Measurements from ENCODE around the gene BCLAF1. TPM values are rescaled to one million over a fixed set of nuclear protein-coding genes. Genes with fewer than 3 reads are reported as not detected.
A peak's percentile ranks its signal among the peaks of the same experiment; 100 is the strongest.

BCLAF1 gene
- total RNA-seq, 2 donors from 2014 or later: 77.8 to 179 TPM

DNA sequence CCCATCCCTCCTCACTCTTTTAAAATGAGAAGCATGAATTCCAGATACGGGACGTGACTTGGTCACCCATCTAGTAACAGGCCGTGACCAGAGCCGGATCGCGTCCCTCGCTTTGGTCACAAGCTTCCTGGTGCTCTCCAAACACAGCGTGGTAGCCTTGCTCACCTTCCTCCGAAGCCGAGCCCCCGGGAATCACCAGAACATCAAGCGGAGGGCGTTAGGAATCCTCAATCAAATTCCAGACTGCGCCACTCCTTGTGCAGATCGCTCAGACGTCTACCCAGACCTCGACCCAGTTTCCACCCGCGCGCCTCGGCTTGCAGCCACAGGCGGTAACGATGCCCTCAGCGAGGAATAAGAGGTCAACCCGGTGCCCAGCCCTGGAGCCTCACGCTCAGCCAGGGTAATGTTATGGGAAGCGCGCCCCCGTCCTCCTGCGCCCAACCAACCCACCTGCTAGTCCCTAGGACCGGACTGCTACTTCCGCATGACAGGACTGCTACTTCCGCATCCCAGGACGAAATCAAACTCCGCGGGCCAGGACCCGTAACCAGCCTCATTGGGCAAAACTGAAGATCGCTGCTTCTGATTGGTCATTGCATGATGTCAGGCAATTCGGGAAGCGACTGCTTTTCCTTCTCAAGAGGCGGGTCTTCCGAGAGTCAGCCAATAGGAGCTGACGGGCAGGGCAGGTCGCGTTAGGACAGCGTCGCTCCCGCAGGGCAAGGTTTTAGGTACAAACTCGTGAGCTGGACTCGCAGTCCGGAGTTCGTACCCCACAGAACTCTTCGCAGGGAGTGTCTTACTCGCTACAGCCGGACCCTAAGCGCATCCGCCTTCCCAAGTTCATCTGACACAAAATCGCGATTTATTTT is 39.6 kb downstream of the BCLAF1 start, which contains the start of gene MTFR2:
TSS of gene MTFR2 (minus strand) at position 501 of the 875 bp plus-strand sequence. CDS start 1,212 bp downstream, outside the sequence.
- H3K9me3 ChIP-seq: no peaks in the 10 kb centered on the region
- no peaks in the 10 kb centered on the region for H3K36me3 ChIP-seq (replicated peaks in 1 of 2; ENCODE audit: insufficient read depth in 1 of 2, low read depth in 2 of 2)
- H3K4me1 ChIP-seq: peaks cover 20% of the 10 kb centered on the region
- peak within 1 kb of the TSS in 3 of 4 donors; percentile 51 to 77 (median 75) for H3K27ac ChIP-seq
- DNase-seq (peak; percentile 95 to 99 (median 96)), ATAC-seq (peak; percentile 100)
- TF ChIP-seq, protein P1, sequence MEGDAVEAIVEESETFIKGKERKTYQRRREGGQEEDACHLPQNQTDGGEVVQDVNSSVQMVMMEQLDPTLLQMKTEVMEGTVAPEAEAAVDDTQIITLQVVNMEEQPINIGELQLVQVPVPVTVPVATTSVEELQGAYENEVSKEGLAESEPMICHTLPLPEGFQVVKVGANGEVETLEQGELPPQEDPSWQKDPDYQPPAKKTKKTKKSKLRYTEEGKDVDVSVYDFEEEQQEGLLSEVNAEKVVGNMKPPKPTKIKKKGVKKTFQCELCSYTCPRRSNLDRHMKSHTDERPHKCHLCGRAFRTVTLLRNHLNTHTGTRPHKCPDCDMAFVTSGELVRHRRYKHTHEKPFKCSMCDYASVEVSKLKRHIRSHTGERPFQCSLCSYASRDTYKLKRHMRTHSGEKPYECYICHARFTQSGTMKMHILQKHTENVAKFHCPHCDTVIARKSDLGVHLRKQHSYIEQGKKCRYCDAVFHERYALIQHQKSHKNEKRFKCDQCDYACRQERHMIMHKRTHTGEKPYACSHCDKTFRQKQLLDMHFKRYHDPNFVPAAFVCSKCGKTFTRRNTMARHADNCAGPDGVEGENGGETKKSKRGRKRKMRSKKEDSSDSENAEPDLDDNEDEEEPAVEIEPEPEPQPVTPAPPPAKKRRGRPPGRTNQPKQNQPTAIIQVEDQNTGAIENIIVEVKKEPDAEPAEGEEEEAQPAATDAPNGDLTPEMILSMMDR (IDR thresholded peaks at IDR 0.05): peak in 1 of 7 experiments; percentile 12
- peak in 2 of 3 donors; percentile 52 to 55 for TF ChIP-seq POLR2A (IDR thresholded peaks at IDR 0.05)
- H3K4me3 ChIP-seq: peak within 1 kb of the TSS; percentile 76 to 94
- intact Hi-C loops (cut with DNase I): no loop called here
- H3K27me3 ChIP-seq: no peaks in the 10 kb centered on the region
- 0% methylated on average over 22 to 59 of the region's 59 CpGs for WGBS, 2 donors

DNA sequence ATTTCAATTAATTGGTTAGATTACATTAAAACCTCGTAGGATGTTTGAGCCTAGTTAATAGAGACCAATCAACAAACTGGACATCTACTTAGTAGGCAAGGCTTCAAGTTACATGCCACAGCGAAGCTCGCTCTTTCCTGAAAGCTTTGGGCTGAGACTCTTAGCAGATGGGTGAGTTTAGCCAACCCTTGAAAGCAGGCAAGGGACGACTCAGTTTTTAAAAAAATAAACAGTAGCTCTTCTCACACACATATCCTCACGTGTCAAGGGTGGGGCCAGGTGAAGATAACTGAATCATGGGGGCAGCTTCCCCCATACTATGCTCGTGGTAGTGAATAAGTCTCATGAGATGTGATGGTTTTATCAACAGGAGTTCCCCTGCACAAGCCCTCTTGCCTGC is 40.3 kb downstream of the BCLAF1 start:
- intact Hi-C loops (cut with DNase I): no loop called here
- 28 to 29% methylated on average over 6 of the region's 6 CpGs for WGBS, 2 donors
- no peaks in the 10 kb centered on the region for H3K27me3 ChIP-seq
- no peak overlapping the region for H3K4me3 ChIP-seq
- H3K36me3 ChIP-seq (replicated peaks in 1 of 2; ENCODE audit: insufficient read depth in 1 of 2, low read depth in 2 of 2): no peaks in the 10 kb centered on the region
- no peak for ATAC-seq
- no peak overlapping the region for H3K27ac ChIP-seq
- no peak for DNase-seq
- TF ChIP-seq, protein P1 (IDR thresholded peaks at IDR 0.05): no peak
- TF ChIP-seq POLR2A (IDR thresholded peaks at IDR 0.05): no peak
- no peaks in the 10 kb centered on the region for H3K9me3 ChIP-seq
- H3K4me1 ChIP-seq: peaks cover 20% of the 10 kb centered on the region

DNA sequence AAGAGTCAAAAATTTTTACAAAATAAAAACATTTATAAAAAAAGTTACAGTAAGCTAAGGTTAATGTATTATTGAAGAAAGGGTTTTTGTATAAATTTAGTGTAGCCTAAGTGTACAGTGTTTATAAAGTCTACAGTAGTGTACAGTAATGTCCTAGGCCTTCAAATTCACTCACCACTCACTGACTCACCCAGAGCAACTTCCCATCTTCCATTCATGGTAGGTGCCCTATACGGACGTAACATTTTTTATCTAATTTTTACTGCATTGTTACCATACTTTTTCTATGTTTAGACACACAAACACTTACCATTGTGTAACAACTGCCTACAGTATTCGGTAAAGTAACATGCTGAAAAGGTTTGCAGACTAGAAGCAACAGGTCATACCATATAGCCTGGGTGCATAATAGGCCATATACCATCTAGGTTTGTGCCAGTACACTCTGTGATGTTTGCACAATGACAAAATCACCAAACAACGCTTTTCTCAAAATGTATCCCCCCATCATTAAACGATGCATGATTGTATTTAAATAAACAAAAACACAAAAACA is 45.5 kb downstream of the BCLAF1 start:
- Histone ChIP-seq H3K9me3 (no peaks in the 10 kb centered on the region), H3K36me3 (replicated peaks in 1 of 2; ENCODE audit: insufficient read depth in 1 of 2, low read depth in 2 of 2) (no peaks in the 10 kb centered on the region), H3K4me1 (no peaks in the 10 kb centered on the region), H3K27me3 (no peaks in the 10 kb centered on the region), H3K4me3 (no peak overlapping the region), H3K27ac (no peak overlapping the region)
- ATAC-seq (no peak), DNase-seq (no peak)
- TF ChIP-seq, protein P1 (IDR thresholded peaks at IDR 0.05): no peak
- no peak for TF ChIP-seq POLR2A (IDR thresholded peaks at IDR 0.05)
- WGBS, 2 donors: 83 to 89% methylated on average over 5 of the region's 5 CpGs
- intact Hi-C loops (cut with DNase I): no loop called here

DNA sequence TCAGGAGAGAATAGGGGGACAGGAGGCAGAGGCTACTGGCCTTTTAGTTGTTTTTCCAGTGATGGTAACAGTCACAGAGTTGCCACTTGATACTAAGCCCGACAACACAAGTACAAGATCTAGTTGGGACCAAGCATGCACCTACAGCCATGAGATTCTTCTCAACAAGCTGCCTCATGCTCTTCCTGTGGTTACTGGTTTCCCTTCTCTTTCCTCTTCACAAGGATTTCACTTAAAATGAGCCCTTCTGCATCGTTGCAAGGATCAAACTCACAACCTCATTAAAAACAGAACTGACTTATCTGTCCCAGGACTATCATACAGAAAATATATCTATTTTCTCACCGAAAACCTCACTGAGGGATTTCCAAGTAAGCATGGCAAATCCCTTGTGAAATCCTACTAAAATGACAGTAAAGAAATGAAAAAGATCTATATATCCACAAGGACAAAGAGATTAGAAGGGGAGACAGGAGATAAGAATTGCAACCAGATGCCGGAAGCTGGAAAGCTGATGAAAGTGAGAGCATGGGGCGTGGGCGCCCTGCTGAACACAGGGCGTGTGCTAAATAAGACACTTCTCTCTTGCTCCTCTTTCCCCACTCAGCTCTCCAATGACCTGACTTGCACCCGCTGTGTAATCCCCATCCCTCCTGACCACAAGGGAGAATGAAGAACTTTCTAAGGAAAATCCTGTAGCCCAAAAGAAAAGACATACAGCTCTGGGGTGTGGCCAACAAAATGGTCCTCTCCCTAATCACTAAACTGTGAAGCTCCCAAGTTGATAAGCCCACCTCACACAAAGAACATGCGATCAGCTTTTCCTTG is 53.0 kb downstream of the BCLAF1 start:
- no peak for ATAC-seq

More for the DNA sequence above, 53.0 kb downstream of the BCLAF1 start:
- H3K4me1 ChIP-seq: no peaks in the 10 kb centered on the region
- no peaks in the 10 kb centered on the region for H3K27me3 ChIP-seq
- no peak for DNase-seq
- intact Hi-C loops (cut with DNase I): no loop called here
- H3K27ac ChIP-seq: no peak overlapping the region
- 78 to 83% methylated on average over 9 of the region's 9 CpGs for whole genome bisulfite sequencing, 2 donors
- TF ChIP-seq, protein P1 (IDR thresholded peaks at IDR 0.05): no peak
- no peak for TF ChIP-seq POLR2A (IDR thresholded peaks at IDR 0.05)
- H3K4me3 ChIP-seq: no peak overlapping the region
- H3K9me3 ChIP-seq: no peaks in the 10 kb centered on the region
- no peaks in the 10 kb centered on the region for H3K36me3 ChIP-seq (replicated peaks in 1 of 2; ENCODE audit: insufficient read depth in 1 of 2, low read depth in 2 of 2)

All from body of pancreas (tissue), 4 donors.